ENCODE measurements around the gene TEAD4.

TEAD4 gene

GRCh38 chr12:2959192-2959504 lies at the start of gene TEAD4:
Gene TEAD4, plus strand, starts transcription at chr12:2959397.
- DNase-seq = no peak

DNA sequence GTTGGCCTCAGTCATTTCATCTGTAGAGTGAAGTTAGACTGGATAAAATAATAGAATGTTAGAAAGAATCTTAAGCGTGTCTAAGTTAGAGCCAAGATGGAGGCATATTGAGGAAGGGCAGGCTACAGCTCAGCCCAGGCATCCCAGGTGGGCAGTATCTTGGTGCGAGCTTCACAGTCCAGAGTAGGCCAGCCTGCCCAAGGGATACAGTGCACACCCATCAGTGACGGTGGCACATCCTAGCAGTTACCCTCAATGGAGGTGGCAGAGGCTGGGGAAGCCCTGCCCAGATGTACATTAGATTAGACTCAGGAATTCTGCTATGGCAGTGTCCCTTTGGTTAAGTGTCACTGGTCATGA lies 47.0 kb upstream of the TEAD4 start:
- no peak for DNase-seq

DNA sequence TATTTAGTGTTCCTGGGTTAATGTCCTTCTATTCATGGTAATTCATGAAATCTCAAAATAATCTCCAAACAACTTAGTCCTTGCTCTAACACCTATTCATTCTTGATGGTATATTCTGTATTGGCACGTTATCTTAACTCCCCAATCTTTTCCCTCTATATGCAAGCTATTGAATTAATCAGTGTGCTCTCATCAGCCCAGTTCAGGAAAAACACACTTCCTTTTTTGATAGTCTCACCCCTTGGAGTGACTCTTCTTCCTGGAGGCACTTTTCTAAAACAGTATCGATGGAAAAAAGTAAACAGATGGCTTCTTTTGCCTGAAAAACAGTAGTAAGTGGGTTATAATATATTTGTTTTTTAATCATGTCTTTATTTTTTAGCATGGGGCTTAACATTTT lies 39.9 kb upstream of the TEAD4 start:
- no peak for DNase-seq

DNA sequence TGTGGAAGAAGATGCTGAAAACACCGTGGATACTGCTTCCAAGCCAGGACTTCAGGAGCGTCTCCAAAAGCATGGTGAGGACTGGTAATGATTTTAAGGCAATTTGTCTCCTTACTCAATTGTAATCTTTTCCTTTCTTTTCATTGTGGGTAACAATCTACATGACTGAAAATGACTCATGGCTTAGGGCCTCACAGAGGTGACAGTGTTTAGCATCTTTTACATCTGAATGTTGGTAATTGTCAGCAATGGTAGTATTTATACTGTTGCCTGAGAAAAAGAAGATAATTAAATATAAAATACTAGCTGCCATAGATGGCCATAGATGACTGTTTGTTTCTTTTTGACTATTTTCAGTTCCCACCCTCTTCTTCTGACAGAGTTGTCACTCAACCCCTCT lies 36.9 kb upstream of the TEAD4 start:
- DNase-seq = no peak

- DNase-seq = no peak
Observed at GRCh38 chr12:2923057-2923456, 36.1 kb upstream of the TEAD4 start.

- DNase-seq = no peak
Observed at GRCh38 chr12:2924019-2924418, 35.2 kb upstream of the TEAD4 start.

GRCh38 chr12:2925322-2925995 lies 33.7 kb upstream of the TEAD4 start:
- no peak for DNase-seq

DNA sequence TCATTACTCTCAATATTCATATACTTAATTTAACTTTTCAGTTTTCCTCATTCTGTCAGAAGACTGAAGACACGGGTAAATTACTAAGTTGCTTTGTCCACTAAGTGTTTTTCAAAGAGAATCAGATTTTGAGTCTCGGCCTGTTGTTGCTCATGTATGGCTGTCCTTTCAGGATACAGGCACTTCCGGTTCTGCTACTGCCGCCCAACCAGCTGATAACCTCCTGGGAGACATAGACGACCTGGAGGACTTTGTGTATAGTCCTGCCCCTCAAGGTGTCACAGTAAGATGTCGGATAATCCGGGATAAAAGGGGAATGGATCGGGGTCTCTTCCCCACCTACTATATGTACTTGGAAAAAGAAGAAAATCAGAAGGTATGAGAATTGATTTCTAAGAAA lies 28.3 kb upstream of the TEAD4 start:
- DNase-seq = no peak

- DNase-seq = no peak
Observed at GRCh38 chr12:2933586-2933985, 25.6 kb upstream of the TEAD4 start.

- no peak for DNase-seq
Observed at GRCh38 chr12:2934371-2934770, 24.8 kb upstream of the TEAD4 start.

- DNase-seq = no peak
Observed at GRCh38 chr12:2936301-2936700, 22.9 kb upstream of the TEAD4 start.

- no peak for DNase-seq
Observed at GRCh38 chr12:2937500-2937899, 21.7 kb upstream of the TEAD4 start.

DNA sequence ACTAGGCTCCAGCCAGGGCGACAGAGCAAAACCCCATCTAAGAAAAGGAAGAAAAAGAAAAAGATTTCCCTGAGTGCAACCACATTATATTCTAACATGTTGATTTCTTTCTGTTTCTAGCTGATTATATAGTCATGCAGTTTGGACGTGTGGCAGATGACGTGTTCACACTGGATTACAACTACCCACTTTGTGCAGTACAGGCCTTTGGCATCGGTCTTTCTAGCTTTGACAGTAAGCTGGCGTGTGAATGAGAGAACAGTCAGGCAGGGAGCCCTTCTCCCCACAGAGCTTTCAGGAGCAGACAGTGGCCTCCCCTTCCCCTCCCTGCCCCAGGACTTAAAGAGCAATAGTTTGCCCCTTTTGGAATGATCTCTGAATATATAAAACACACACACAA lies 20.0 kb upstream of the TEAD4 start:
- no peak for DNase-seq

DNA sequence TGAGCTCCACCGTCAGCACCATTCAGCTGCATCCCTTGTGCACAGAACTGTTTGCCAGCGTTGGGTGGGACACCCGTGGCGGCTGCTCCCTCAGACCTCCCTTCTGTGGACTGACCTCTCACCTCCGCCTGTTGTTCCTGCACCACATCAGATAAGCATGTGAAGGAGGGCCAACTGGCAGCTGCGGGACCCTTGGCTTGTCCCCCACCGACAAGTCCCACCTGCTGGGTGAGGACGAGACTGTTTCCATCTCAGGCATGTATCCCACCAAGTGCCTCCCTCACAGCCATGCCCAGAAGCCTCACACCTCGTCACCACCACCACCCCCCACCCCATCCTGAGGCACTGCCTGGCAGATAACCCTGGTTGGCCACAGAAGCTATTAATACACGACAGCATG lies 18.6 kb upstream of the TEAD4 start:
- no peak for DNase-seq

- DNase-seq = no peak
Observed at GRCh38 chr12:2941524-2941923, 17.7 kb upstream of the TEAD4 start.

- no peak for DNase-seq
Observed at GRCh38 chr12:2944401-2945047, 14.7 kb upstream of the TEAD4 start.

DNA sequence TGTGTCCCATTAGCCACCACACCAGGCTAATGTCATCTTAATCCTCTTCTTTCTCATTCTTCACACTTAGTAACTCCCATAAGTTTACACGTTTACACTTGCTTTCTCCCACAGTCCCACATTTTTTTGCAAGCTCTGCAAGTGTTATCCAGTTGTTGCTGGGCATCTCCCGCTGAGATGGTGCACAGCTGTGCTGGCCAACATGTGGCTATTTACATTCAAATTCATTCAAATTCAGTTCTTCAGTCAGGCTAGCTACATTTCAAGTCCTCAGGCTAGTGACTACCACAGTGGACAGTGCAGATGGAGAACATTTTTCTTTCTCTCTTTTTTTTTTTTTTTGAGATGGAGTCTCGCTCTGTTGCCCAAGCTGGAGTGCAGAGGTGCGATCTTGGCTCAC lies 9.8 kb upstream of the TEAD4 start:
- no peak for DNase-seq

GRCh38 chr12:2955888-2956287 lies 3.3 kb upstream of the TEAD4 start:
- DNase-seq = no peak

DNA sequence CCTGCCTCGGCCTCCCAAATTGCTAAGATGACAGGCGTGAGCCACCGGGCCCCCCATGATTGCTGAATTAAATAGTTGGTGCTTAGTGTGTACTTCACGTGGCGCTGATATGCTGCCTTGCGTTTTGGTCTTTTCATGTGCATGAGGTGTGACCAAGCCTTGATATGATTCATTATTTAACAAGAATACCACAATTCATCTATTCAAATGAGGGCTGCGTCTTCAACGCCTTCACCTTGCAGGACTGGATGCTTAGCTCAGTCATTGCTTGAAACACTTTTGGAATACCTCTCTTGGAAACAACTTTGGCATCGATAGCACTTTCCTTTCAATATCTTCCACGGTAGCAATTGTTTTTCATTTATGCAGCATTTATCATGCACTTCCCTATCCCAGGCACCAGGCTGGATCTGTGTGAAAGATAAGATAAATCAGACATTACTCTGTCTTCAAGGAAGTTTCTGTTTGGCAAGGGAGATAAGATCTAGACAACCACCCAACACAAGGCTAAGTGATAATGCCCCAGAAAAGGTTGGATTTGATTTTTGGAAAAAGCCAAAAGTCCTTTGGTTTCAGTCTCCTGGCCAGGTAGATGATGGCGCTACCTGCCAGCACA lies 1.3 kb upstream of the TEAD4 start:
- no peak for DNase-seq

- DNase-seq = no peak
Observed at GRCh38 chr12:2958432-2959191, 585 bp upstream of the TEAD4 start.

DNA sequence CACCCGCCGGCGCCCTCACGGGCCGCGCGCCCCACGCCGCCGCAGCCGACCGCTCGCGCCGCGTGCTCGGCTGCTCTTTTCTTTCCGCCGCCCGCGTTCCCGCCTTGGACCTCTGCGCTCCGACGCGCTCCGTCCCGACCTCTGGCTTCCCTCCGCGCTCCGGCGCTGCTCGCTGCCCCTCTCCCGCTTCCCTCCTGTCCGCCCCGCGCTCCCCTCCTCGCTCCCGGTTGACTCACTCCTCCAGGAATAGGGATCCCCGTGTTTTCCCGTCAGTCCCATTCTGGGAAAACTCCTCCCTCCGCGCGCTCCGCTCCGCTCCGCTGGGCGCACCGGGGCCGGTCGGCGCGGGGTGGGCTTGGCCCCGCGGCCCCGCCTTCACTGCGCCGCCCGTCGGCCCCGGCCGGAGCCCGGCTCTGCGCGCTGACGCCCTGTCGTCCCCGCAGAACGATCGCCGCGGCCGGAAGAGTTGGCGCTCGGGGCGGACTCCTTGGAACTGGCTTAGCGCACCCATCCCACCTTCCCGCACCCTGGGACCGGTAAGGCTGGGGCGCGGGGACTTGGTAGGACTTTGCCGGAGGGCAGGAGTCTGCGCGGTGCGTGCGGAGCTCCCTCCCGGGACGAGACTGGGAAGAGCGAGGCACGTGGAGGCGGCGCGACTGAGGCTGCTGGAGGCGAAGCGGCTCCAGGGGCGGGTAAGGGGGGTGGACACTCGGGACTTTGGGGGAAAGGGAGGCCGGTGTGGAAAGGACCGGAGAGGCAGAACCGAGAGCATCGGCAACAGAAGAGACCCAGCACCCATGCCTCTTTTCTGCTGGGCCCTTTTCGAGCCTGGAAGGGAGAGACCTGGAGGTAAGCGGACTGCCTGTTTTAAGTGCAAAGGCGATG lies 550 bp downstream of the TEAD4 start:
- DNase-seq = no peak

DNA sequence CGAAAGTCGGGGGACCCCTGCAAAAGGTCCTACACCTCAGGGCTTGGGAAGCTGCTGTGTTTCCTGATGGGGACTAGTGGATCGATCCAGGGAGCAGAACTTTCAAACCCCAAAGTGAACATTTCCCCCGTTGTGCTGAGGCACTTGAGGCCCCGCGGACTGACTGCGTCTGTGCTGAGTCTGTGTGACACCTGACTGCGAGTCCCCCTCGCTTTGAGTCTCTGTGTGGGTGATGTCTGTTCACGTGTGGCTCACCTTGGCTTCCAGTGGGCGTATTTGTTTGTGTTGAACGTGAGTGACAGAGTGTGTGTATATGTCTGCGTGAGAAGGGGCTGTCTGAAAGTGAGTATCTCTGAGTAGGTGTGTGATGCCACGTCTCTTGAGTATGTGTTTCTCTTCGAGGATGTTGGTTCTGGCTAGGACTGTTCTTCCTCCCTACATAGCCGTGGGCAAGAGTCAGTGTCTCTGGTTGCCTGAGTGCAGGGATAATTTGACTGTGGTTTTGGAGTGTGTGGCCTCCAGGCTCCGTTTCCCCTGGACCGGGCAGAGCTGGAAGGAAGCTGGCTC lies 1.3 kb downstream of the TEAD4 start:
- no peak for DNase-seq
